D721Med (cell line): Measurements from ENCODE around the gene CCDC197.

Experiments
- DNase-seq: peaks from one replicate; pipeline ENCODE4 v3.0.0; 2011; ENCODE audit warnings: low spot score; ENCODE audit not compliant: insufficient read length
- FAIRE-seq: peaks from 2 replicates; lab custom pipeline; 2011; peaks lifted over from hg19 to GRCh38; lab: Jason Lieb, UNC
- TF ChIP-seq, protein P1 (sequence below): IDR thresholded peaks from 2 replicates; pipeline ENCODE4 v1.5.1; 2012; ENCODE audit warnings: mild to moderate bottlenecking, control low read depth; ENCODE audit not compliant: insufficient read depth; ENCODE audit errors: missing control alignments

Gene CCDC197

DNA sequence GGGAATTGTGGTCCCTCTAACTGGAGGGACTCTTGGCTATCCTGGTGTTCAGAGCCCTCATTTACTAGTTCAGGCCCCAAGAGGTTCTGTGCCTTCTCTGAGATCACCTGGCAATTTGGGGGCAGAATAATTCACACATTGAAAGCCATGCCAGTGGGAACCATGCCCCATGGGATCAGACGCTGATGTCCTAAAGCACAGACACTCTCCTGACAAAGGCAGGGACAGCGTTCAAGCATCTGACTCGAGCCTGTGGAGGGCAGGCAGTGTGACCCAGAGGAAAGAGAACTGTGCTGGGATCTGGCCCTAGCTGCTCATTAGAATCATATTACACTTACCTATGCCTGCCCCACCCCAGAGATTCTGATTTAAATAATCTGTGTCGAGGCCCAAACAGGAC lies 18.4 kb upstream of the CCDC197 start:
- DNase-seq (no peak), FAIRE-seq (no peak)
- TF ChIP-seq, protein P1, sequence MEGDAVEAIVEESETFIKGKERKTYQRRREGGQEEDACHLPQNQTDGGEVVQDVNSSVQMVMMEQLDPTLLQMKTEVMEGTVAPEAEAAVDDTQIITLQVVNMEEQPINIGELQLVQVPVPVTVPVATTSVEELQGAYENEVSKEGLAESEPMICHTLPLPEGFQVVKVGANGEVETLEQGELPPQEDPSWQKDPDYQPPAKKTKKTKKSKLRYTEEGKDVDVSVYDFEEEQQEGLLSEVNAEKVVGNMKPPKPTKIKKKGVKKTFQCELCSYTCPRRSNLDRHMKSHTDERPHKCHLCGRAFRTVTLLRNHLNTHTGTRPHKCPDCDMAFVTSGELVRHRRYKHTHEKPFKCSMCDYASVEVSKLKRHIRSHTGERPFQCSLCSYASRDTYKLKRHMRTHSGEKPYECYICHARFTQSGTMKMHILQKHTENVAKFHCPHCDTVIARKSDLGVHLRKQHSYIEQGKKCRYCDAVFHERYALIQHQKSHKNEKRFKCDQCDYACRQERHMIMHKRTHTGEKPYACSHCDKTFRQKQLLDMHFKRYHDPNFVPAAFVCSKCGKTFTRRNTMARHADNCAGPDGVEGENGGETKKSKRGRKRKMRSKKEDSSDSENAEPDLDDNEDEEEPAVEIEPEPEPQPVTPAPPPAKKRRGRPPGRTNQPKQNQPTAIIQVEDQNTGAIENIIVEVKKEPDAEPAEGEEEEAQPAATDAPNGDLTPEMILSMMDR = no peak

DNA sequence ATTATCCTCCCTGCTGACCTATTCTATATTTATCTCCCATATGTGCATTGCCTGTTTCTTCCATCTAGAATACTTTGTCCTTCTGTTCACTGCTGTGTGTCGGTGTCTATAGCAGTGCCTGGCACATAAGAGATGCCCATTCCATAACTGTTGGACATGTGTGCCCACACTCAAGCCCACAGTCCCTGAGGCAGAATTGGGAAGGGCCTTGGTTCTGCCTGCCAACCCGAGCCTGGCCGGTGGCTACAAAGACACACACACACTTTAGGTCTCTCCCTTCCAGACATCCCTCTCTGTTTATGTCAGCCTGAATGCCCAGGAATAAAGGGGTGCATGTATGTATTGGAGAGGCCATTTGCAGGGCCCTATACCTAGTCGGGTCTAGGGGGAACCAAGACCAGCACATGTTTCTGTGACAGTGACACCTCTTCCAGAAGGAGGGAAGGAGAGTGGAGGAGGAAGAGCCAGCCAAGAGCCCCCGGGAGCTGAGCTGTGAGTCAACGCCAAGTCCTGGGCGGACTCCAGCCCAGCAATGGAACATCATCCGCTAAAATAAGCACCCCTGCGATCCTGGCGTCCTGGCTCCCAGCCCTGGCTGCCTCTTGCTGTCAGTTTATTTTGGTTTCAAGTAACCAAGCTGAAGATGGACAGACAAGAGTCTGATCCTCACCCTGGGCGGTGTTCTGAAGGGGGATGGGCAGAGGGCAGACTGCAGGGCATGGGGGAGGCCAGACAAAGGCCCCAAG lies 16.5 kb upstream of the CCDC197 start:
- TF ChIP-seq, protein P1 = no peak
- DNase-seq (no peak), FAIRE-seq (no peak)

DNA sequence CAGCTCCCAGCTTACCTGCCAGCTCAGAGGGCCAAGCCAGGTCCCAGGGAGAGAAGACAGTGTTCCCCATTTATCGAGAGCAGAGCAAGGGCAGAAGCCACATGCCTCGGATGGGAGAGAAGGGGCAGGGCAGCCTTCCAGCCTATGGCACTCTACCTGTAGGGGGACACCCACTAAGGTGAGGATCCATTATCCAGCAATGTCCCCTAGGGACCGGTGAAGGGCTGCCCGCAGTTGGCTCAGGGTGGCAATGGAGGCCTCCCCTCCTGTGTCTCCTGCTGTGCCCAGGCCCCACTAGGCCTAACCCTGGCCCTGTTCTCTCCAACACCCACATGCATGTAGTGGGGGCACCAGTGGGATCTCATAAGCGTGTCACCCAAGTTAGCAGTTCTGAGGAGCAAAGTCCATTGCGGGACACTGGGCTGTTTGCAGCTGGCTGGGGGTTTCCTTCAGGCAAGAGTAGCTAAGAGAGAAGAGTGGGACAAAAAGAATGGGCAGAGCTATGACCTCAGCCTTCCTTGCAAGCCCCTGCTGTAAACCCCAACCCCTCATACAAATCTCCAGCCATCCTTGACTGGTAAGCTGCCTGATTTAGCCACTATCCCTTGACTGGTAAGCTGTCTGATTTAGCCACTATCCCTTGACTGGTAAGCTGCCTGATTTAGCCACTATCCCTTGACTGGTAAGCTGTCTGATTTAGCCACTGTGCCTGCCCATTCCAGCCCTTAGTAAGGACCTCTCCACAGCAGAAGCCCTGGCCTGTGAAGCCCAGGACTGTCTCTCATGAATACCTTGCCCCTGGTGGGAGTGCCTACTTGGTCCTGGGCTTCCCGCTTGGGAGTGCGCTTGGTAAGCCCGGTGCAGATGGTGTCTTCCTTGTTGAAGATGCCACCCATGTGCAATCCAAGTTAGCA lies 15.5 kb upstream of the CCDC197 start:
- DNase-seq = no peak
- FAIRE-seq = no peak
- TF ChIP-seq, protein P1 = no peak

DNA sequence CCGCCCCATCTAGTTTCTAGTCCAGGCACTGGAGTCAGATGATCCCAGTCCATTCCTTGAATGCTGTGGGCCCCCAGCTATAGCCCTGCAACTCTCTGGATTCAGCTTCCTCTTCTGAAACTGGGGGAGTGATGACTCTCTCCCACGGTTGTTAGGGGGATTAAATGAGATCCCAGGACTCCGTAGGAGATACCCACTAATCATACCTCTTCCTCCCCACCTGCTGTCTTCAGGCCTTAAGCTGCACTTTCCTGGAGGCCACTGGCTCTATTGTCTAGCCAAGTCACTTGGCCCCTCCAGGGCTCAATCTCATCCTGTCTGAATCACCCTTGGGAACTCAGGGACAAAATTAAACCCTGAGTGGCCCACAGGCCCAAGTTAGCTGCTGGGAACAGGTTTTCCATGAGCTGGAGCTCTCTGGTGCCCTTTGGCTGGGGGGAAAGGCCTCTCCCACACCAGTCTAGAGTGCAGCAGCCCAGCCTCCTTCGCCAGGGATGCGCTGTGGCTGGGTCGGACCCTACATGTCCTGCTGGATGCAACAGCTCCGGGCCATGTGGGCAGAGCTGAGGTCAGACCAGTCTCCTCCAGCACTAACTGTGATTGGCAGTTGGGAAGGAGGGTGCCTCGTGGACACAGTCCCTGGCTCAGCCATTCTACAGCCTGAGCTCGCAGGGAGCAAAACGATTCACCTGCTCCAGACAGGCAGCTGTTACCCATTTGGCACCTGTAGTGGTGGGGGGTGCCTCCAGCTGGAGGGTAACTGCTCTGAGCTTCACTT lies 14.7 kb upstream of the CCDC197 start:
- TF ChIP-seq, protein P1 = no peak
- FAIRE-seq (no peak), DNase-seq (no peak)

DNA sequence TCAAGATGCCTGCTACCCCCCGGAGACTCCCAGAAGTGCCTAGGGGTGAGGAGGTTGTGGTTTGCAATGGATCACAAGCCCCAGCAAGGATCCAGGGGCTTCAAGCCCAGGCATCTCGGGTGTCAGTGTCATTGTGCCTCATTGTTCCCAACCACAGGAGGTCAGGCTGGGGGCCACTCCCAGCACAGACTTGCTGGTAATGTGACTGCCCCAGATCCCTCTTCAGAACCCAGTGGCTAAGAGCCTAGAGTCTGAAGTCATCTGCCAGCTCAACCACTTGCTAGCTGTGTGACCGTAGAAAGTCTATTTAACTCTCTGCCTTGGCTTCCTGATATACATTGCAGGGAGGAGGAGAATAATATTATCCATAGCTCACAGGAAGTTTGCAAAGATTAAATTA lies 13.0 kb upstream of the CCDC197 start:
- FAIRE-seq = no peak

DNA sequence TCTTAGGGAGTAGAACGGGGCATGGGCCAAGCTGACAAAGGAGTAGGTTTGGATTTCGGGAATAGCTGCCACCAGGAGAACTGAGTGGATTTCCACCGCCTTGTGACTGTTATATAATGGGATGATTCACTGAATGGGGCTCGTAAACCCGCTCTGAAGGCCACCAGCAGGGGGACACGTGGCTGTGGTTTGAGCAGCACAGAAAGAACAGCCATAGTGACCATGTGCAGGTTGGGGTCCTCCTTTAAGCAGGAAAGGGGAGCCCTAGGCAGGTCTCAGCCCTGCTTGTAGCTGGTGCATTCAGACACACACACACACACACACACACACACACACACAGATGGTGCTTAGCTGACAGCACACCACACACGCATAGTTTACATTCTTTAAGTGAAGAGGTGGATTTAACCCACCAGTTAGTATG lies 12.1 kb upstream of the CCDC197 start:
- TF ChIP-seq, protein P1 = peak; percentile 18
- DNase-seq = no peak
- no peak for FAIRE-seq

More for the DNA sequence above, 13.0 kb upstream of the CCDC197 start:
- TF ChIP-seq, protein P1 = no peak
- no peak for DNase-seq
